Measurements from ENCODE around the gene NYAP2.

NYAP2 gene

DNA sequence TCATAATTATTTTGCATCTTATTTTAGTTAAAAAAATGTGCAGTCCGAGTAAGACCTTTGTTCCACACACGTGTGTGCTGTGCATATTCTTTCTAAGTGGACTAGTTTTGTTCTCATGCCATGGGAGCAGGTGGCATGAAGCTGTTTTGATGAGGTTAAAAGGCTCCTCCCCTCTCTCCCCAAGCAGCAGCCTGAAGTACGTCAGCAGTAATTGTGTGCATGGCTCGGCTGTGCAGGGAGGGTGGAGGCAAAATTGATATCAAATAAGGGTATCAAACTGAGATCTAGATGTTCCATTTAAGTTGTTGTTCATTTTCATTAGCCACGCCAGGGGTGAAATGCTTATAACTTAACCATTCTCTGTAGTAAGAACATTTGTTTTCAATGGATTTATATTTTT is at the start of gene NYAP2:
Gene NYAP2, plus strand, starts transcription at position 207 of the 400 bp plus-strand sequence. CDS start 9,171 bp downstream, outside the sequence.
- no peak for DNase-seq

DNA sequence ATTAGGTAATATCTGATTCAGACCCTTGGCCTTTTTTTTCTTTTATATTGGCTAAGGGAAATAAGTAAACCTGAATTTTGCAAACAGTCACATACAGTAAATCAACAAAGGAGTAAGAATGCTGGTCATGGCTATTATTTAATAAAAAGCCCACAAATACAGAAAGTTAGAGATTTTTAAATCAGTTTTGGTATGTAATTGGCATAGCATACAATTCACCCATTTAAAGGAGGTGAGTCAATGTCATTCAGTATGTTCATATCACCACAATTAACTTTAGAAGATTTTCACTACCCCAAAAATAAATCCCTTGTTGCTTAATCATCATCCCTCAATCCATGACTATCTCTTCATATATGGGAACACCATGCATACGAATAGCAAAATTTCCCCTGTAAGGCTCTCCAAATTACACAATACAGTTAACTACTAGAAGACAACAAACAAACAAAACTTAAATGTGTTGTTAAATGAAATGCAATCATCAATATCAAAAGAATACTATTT is 45.9 kb upstream of the NYAP2 start:
- no peak for DNase-seq

DNA sequence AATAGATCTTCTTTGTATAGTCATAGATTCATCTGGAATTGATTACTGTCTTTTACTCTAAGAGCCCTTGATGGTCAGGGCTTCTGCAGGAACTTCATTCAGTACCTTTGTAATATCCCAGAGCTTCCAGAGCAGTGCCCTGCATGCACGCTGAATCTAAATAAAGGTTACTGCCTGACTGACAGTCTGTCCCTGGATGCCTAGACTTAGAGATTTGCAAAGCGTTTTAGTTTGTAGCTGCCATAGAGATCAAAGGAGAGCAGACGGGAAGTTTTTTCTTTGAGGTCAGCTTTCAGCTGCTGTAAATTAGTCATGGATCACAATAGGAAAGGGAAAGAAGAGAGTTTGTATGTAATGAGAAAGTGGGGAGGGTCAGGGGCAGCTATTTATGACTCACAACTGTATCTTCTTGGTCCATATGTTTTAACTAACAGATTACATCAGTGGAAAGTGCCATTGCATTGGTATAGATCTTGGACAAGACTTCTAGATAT is 45.2 kb upstream of the NYAP2 start:
- DNase-seq: no peak

DNA sequence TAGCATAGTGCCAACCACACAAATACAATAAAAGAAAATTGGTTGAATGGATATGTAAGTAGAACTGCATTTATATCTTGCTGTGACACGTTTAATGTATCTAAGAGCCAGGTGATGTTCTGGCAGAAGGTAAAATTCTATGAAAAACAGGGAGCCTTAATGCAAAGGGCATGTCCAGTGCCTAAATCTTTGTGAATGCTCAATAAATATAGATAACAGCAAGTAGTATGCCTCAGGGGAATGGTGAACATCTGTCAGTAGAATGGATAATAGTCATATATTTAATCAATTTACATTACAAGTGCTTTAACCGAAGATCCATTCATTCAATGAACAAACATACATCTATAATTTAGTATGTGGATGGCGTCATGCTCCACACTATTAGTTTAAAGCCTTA is 43.7 kb upstream of the NYAP2 start:
- DNase-seq: no peak

DNA sequence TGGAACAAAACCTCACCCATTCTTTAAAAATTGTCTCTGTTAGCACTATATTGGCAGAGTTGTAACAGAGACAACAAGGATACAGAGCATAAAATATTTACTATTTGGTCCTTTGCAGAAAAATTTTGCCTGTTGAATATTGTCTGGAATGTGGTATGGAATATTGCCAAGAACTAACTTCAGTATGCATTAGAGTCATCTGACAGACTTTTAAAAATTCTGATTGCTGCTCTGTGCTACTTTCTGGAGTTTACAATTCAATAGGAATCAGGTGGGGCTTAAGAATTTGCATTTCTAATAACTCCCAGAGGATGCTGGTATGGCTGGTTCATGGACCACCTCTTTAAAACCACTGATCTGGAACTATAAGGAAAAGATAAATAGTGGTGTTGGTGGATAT is 32.8 kb upstream of the NYAP2 start:
- no peak for DNase-seq

DNA sequence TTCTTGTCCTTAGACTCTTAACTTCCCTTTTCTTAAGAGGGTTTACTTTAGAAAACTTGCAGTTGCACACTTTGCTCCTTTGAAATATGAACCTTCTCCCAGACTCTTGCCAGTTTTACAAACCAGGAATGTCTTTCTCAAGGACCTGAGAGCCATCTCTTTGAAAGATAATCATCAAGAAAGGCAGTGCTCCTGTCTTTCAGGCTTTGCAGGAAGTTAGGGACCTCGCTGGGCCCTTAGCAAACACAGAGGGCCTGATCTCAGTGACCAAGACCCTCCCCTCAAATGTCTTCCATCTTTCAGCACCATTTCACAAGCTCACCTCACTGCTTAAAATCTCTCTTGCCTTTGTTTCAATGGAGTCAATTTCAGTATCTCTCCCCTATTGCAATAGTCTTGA is 32.0 kb upstream of the NYAP2 start:
- no peak for DNase-seq

DNA sequence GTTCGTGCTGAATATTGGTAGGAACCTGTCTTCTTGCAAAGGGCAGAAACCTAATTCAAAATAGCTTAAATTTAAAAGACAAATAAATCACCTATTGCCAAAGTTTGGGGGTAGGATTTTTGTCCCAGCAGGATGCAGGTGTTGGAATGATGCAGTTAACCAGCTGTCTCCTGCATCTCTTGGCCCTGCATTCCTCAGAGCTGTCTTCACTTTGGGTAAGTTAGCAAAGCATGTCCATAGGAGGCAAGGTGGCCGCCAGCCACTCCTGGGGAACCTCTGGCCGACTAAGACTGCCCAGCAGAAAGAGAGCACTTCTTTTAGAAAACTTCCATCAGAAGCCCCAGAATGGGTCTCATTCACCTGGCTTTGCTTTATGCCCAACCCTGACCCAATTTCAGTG is 20.5 kb upstream of the NYAP2 start:
- DNase-seq: no peak

DNA sequence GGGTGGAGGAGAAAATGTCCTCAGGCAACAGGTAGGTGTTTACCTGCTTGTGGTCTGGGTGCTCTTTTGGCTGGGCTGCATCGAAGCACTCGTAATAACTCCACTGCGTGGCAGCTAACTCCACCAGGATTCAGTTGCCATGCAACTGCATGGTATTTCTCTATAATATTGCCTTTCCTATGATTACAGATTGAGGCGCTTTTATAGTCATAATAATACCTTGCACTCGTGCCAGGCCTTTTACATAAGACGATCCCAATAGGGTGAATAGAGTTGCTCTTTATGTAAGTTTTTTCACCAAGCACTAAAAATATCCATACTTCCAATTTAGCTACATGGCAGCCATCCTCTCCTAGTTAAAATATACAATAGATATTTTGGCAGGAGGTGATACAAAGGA is 19.7 kb upstream of the NYAP2 start:
- no peak for DNase-seq

DNA sequence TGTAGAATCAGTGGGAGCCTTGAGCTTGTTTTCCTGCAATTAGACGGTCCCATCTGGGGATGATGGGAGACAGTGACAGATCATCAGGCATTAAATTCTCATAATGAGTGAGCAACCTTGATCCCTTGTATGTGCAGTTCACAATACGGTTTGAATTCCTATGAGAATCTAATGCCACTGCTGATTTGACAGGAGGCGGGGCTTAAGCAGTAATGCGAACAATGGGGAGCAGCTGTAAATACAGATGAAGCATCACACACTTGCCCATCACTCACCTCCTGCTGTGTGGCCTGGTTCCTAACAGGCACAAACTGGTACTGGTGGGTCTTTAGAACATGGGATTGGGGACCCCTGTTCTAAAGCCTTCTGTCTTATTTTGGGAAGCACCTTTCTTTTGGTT is 17.9 kb upstream of the NYAP2 start:
- DNase-seq: no peak

DNA sequence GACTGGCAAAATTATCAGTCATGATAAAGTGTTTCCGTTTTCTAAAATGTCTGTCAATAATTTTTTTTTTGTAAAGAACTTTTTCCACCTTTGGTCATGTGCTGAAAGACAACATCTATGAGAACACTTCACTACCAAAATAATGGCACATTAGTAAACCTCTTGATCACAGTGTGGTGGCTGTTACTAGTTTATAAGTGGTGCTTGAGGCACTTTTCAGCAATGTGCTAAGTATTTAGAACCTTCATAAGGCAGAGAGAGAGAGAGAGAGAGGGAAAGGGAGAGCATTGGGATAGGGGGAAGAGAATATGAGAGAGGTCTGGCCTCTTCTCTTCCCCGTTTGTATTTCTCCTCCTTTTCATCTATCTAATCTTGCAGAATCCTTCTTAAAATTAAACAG is 1.1 kb upstream of the NYAP2 start:
- no peak for DNase-seq

DNA sequence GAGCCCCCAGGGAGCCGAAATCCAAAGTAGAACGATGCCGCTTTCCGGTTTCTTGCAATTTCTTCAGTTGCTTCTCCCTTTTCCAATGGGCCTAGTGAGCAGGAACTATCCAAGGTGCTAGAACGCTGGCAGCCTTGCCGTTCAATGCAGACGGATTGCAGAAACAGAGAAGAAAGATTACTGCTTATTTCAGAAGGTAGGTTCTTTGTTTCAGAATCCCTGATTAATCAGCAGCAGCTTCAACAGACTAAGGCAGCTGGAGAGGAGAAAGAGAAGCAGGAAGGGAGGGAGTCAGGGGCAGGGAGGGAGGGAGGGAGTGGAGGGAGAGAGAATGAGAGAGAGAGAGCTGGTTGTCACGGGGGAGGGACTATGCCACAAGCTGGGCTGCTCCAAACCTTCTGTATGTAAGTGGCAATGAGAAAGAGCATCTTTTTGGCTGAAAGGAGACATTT is 576 bp downstream of the NYAP2 start:
- DNase-seq: no peak

DNA sequence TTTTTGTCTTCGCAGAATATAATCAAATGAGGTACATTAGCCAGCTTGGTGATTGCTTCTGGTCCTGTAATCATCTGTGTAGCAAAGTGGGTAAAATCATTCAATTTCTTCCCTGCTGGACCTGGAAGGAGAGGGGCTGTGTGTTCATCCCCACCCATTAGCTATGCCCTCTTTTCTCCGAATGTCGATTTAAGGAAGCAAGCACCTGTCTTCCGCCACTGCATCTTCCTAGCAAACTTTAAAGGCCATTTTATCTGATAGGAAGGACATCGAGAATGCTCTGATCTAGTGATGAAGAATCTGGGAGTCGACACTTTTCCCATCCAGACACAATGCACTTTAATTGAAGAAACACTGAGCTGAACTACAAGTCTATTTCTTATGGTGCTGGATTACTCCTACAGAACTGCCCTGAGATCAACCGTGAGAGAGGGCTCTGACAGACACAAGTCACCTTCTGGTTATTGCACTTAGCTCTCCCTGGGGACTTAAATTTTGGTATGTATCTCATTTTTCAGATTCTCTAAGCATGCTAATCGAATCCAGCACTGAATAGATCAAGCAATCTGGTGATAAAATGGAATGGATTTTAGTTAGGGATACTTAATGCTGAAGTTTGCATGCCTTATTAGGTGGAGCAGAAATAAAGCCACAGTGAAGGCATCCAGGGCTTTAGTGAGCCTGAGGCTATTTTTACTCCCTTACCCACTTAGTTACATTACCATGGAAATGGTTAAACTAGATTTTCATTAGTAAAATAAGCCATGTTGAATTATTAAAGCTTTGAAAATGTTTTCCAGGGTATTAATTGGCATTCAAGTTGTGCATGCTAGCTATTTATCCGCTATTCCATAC is 1.3 kb downstream of the NYAP2 start:
- no peak for DNase-seq

DNA sequence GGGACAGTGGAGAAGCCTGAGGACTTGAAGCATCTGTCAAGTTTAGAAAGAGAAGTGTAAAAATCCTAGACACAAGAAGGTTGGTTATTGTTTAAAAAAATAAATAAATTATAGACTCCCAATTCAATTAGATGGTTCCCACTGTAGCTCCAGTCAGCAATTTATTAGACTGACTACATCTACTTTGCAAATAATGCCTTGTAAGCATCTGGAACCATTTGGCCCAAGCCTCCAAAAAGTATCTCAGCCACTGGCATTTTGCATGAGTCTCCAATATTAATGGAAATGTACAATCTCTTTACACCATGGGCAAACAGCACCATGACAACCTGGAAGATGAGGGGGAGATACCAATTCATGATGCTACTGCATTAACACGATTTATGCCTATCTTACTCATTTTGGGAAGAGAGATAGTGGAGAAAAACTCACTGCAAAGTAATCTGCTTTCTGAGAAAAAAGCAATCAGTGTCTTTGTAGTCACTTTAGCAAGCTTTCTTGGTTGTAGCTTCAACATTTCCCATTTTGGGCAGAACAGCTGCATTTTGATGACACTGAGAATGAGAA is 2.8 kb downstream of the NYAP2 start:
- DNase-seq: no peak

DNA sequence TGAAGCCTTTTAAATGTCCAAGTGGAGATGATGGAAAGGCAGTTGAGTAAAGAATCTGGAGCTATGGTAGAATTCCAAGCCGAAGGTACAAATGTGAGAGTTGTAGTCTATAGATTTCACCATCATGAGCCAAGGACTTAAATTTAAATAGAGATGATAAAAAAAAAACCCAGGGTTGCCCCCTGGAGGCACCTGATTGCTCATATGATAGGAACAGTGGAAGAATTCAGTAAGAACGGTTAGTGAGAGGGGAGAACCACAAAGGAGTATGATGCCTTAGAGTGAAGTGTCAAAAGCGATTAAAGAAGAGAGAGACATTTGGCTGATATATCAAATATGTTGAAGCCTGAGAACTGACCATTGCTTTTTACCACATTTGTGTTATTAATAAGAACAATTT is 11.9 kb downstream of the NYAP2 start:
- DNase-seq: no peak

DNA sequence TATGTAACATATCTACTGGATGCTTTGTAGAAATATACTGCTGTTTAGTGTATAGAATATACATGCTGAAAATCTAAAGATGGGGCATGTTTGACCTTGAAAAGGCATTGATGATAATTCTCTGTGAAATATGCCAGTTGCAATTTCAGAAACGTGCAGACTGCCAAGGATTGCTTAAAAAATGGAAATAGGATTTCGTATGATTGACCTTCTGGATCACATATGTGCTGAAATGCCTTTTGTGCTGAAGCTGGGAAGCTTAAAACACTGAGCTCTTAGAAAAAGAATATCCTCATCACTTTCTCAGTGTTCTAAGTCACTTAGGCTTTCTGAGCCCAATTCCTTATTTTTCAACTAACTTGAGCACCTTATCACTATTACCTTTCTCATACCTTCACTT is 14.3 kb downstream of the NYAP2 start:
- no peak for DNase-seq

DNA sequence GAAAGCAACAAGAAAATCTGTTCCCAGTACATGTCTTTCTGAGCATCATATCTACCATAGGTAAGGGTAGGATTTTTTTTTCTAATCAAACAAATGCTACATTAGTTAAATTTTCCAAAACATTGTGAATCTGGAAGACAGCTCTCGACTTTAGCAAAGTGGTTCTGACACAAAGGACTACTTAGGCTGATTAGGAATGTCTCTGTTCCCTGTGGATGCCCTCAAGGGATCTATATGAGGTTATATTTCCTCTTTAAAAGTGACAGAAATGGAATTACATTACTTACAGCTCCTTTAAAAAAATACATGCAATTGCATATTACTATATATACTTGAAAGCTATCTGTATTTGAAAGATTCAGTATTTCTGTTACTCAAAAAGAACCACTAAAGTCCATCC is 15.4 kb downstream of the NYAP2 start:
- DNase-seq: no peak

DNA sequence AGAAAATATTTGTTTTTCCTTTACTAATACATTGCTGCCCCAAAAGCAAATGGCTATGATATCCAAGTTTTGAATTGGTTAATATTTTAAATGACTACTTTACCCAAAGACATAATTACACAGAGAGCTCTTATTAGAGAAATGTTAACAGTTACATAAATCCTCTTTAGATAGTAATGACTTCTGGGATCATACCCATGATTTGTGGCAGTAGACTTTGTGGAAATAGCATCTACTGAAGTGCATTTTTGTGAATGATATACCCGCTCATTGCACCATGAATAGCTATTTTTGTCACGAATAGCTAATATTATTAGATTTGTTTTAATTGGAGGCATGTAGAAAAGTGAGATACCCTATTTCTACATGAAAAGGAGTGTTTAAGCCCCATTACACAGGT is 15.8 kb downstream of the NYAP2 start:
- no peak for DNase-seq

DNA sequence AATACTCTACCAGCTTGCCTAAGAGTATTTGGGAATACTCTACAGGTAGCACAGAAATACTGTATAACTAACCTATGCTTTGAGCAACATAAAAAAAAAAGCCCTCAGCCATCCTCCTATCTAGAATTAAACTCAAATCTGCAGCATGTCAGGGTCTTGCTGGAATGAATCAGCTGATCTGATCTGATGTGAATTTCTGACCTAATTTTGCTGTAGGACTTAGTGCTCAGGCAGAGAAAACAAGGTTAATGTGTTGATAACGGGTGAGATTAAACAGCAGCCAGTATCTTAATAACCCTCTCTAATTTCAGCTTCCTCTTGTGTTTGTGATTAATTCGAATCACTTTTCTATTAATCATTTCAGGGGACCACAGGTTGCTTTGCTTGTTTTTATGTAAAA is 16.3 kb downstream of the NYAP2 start:
- no peak for DNase-seq

DNA sequence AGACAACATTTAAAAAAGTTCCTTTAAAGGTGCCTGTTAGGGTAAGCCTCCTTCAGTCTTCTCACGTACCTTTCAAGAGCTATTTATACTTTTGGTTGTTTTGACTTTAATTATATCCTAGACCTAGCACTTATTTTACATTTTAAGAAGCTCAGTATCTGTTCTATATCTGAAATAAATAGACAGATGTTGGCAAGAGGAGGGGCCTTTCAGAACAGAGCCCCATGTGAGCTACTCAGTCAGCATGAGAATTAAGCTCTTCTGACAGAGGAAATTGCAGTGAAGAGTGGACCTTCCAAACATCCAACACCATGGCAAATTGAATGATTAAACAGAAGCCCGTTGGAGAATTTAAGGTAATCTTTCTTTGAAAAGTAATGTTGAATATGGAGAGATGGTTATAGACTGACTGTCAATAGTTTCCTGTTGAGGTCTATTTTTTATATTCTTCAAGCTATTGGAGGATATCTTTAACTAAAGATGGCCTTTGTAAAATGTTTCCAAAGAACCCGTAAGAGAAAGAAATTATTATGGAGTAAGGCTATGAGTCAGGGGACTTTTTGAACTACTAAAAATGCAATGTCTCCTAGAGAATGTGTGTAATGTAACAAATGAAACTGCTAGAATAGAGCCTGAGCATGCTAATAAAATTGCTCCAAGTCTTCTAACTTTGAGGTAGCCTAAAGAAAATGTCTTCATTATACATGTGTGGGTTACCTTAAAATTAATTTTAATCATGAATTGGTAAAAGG is 17.3 kb downstream of the NYAP2 start:
- DNase-seq: no peak

DNA sequence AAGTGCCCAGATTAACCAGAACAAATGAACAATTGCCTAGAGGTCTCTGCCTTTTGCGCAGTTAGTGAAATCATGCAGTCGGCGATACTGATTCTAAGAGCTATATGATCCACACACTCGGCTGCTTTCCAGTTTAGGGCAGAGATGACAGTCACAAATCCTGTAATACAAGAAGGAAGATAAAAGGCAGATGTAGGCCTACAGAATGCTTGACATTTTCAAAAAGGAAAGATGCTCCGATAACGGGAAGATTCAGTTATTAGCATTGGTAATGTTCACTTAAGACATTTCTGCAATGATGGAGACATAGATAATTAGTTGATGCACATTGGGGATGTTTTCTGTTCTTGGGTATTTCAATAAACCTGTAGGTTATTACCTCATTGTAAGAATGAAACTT is 19.5 kb downstream of the NYAP2 start:
- no peak for DNase-seq

DNA sequence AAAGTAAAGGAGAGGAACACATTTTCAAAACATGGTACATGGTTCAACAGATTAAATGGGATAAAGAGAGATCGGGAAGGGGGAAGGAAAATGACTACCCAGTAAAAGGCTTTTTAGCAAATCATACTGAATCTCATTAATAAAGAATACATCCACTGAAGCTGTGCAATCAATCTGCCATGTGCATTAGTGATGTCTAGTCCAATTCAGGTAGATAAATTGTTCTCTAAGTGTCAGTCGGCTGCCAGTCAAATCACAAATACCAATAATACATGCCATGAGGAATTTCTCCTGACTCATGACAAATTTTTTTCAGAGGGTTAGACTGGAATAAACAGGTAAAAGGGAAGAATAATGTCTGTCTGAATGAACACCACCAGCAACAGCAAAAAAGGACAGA is 22.6 kb downstream of the NYAP2 start:
- DNase-seq: no peak

DNA sequence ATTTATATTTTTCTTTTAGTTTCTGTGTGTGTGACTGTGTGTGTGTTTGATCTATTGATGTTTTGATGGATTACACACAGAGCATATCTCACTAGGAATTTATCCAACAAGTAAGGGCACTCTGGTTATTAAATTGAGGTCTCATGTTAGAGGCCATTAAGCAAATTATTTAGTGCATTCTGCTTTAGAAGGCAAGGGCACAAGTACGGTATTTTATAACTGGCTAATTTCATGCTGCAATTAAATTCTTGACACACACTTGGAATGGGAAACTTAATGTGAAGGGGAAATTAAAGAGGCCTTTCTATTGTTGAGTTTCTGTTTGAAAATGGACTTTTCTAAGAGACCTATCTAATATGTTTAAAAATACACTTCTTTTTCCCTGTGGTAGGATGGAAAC is 25.8 kb downstream of the NYAP2 start:
- no peak for DNase-seq

DNA sequence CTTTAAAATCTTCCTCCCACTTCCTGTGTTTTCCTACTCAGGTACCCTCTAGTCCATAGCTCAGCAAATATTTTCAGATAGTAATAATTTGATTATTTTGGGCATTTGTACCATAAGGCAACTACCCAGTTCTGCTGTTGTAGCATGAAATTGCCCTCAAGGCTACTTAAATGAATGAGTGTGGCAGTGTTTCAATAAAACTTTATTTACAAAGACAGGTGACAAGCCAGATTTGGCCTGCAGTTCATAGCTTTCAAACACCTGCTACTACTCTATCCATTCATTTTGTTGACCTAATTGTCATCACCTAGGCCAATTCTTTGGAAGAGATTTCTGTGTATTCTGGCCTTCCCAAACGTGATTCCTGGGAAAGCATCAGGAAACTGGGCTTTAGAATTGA is 28.9 kb downstream of the NYAP2 start:
- no peak for DNase-seq

DNA sequence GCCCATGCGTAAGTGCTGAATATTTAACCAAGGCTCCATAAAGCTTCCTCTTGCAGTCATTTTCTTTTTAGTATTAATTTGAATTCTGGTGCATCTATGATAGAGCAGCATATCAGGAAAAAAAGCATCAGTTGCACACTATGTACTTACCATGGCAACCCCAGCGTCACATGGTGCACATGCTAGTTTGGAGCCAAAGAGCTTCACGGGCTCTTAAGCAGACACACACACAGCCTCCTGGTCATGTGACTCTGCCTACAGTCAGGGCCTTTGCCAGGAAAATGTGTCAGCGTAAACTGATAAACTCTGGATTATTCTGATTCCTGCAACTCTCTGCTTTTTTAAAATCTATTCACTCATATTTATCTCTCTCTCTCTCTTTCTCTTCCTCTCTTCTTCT is 30.2 kb downstream of the NYAP2 start:
- no peak for DNase-seq

Measured in CD4-positive, alpha-beta T cell treated with Interleukin-4 for 4 hours (primary cell).